H9 (cell line): ENCODE measurements around the gene XXYLT1. TPM values are rescaled to one million over a fixed set of nuclear protein-coding genes. Genes with fewer than 3 reads are reported as not detected.

Experiments
- DNase-seq: peaks from one replicate; pipeline ENCODE4 v3.0.0-alpha.2; 2017
- H2AFZ ChIP-seq: one replicate; pipeline ENCODE4 v1.6.1; 2013; ENCODE audit warnings: mild to moderate bottlenecking, low read length, control low read depth, moderate library complexity
- H2AK5ac ChIP-seq: 2 replicates; pipeline ENCODE4 v1.6.1; 2013; ENCODE audit warnings: low read length, control low read depth, mixed read lengths; ENCODE audit not compliant: insufficient read length
- H2BK120ac ChIP-seq: one replicate; pipeline ENCODE4 v1.6.1; 2013; ENCODE audit warnings: low read depth, mild to moderate bottlenecking, low read length, control low read depth, inconsistent platforms; ENCODE audit not compliant: poor library complexity, severe bottlenecking
- H2BK12ac ChIP-seq: 2 replicates; pipeline ENCODE4 v1.6.1; 2013; ENCODE audit warnings: low read length, control low read depth, mixed read lengths, low read depth; ENCODE audit not compliant: insufficient read length
- H2BK15ac ChIP-seq: 2 replicates; pipeline ENCODE4 v1.6.1; 2013; ENCODE audit warnings: low read depth, low read length, control low read depth
- H2BK20ac ChIP-seq: one replicate; pipeline ENCODE4 v1.6.1; 2013; ENCODE audit warnings: low read depth, mild to moderate bottlenecking, low read length, control low read depth, inconsistent platforms; ENCODE audit not compliant: poor library complexity, severe bottlenecking
- H2BK5ac ChIP-seq: 2 replicates; pipeline ENCODE4 v1.6.1; 2013; ENCODE audit warnings: low read length, control low read depth, mixed read lengths; ENCODE audit not compliant: insufficient read length
- H3K14ac ChIP-seq: 2 replicates; pipeline ENCODE4 v1.6.1; 2013; ENCODE audit warnings: low read length, control low read depth; ENCODE audit not compliant: insufficient read depth
- H3K18ac ChIP-seq: 2 replicates; pipeline ENCODE4 v1.6.1; 2013; ENCODE audit warnings: low read depth, mild to moderate bottlenecking, mixed read lengths, low read length, control low read depth; ENCODE audit not compliant: insufficient read length
- H3K23ac ChIP-seq: 2 replicates; pipeline ENCODE4 v1.6.1; 2013; ENCODE audit warnings: low read length, control low read depth, mixed read lengths, low read depth; ENCODE audit not compliant: insufficient read length
- H3K23me2 ChIP-seq: 2 replicates; pipeline ENCODE4 v1.6.1; 2013; ENCODE audit warnings: low read depth, mild to moderate bottlenecking, mixed read lengths, low read length, control low read depth; ENCODE audit not compliant: insufficient read length, poor library complexity, severe bottlenecking
- H3K27ac ChIP-seq: 2 replicates; pipeline ENCODE4 v1.5.1; 2013; ENCODE audit warnings: low read length, control low read depth, mixed read lengths, low read depth; ENCODE audit not compliant: insufficient read length
- H3K27me3 ChIP-seq: 2 replicates; pipeline ENCODE4 v1.6.1; 2013; ENCODE audit warnings: low read length, control low read depth, inconsistent platforms; ENCODE audit not compliant: insufficient read depth
- H3K4ac ChIP-seq: 2 replicates; pipeline ENCODE4 v1.6.1; 2013; ENCODE audit warnings: low read depth, mild to moderate bottlenecking, control low read depth, inconsistent platforms, low read length, moderate library complexity
- H3K4me1 ChIP-seq: 2 replicates; pipeline ENCODE4 v1.6.1; 2013; ENCODE audit warnings: low read length, control low read depth, inconsistent platforms; ENCODE audit not compliant: insufficient read depth
- H3K4me2 ChIP-seq: 2 replicates; pipeline ENCODE4 v1.6.1; 2013; ENCODE audit warnings: low read length, control low read depth, mixed read lengths; ENCODE audit not compliant: insufficient read length, insufficient read depth
- H3K56ac ChIP-seq: 2 replicates; pipeline ENCODE4 v1.6.1; 2013; ENCODE audit warnings: low read depth, mild to moderate bottlenecking, mixed read lengths, low read length, control low read depth; ENCODE audit not compliant: insufficient read length
- H3K79me1 ChIP-seq: 2 replicates; pipeline ENCODE4 v1.6.1; 2013; ENCODE audit warnings: low read depth, mild to moderate bottlenecking, moderate library complexity, low read length, control low read depth, inconsistent platforms; ENCODE audit not compliant: insufficient read depth, poor library complexity, severe bottlenecking
- H3K79me2 ChIP-seq: 2 replicates; pipeline ENCODE4 v1.6.1; 2013; ENCODE audit warnings: low read length, control low read depth, inconsistent platforms; ENCODE audit not compliant: insufficient read depth
- H3K9ac ChIP-seq: 2 replicates; pipeline ENCODE4 v1.6.1; 2013; ENCODE audit warnings: low read length, control low read depth, mixed read lengths; ENCODE audit not compliant: insufficient read length; ENCODE audit errors: extremely low read depth
- H3K9me3 ChIP-seq: one replicate; pipeline ENCODE4 v1.6.1; 2013; ENCODE audit warnings: low read depth, low read length, inconsistent platforms; ENCODE audit not compliant: control insufficient read depth
- H3T11ph ChIP-seq: one replicate; pipeline ENCODE4 v1.6.1; 2013; ENCODE audit warnings: mild to moderate bottlenecking, low read length, control low read depth, inconsistent platforms
- H4K20me1 ChIP-seq: one replicate; pipeline ENCODE4 v1.6.1; 2013; ENCODE audit not compliant: control insufficient read depth, insufficient read length, insufficient read depth
- H4K5ac ChIP-seq: 2 replicates; pipeline ENCODE4 v1.6.1; 2013; ENCODE audit warnings: low read depth, mild to moderate bottlenecking, mixed read lengths, low read length, control low read depth; ENCODE audit not compliant: insufficient read length
- H4K8ac ChIP-seq: replicated peaks from 2 replicates; pipeline ENCODE4 v1.6.1; 2013; ENCODE audit warnings: low read length, control low read depth, mixed read lengths, low read depth; ENCODE audit not compliant: insufficient read length
- H4K91ac ChIP-seq: 2 replicates; pipeline ENCODE4 v1.6.1; 2013; ENCODE audit warnings: low read depth, mild to moderate bottlenecking, moderate library complexity, mixed read lengths, low read length, control low read depth; ENCODE audit not compliant: insufficient read length
- H3K27ac Mint-ChIP-seq, 3 experiments: 2 replicates in 2 of 3; 3 replicates in 1 of 3; pipeline ENCODE4 v1.8.0; 2020 to 2021; ENCODE audit warnings: mixed read lengths in 3 of 3, mild to moderate bottlenecking in 1 of 3, moderate library complexity in 1 of 3
- H3K27me3 Mint-ChIP-seq: 2 replicates; pipeline ENCODE4 v1.8.0; 2021; ENCODE audit warnings: low read depth, mild to moderate bottlenecking, moderate library complexity, mixed read lengths
- H3K36me3 Mint-ChIP-seq, 3 experiments: 2 replicates in 2 of 3; 3 replicates in 1 of 3; pipeline ENCODE4 v1.8.0; 2020 to 2021; ENCODE audit warnings: low read depth in 3 of 3, mixed read lengths in 3 of 3; ENCODE audit not compliant: insufficient read depth in 1 of 3
- H3K4me1 Mint-ChIP-seq, 2 experiments: 2 replicates each; pipeline ENCODE4 v1.8.0; 2020; ENCODE audit warnings: mixed read lengths in 2 of 2
- H3K4me3 Mint-ChIP-seq, 2 experiments: 2 replicates in 1 of 2; 3 replicates in 1 of 2; pipeline ENCODE4 v1.8.0; 2020 to 2021; ENCODE audit warnings: mild to moderate bottlenecking in 2 of 2, mixed read lengths in 2 of 2, moderate library complexity in 1 of 2
- H3K9me3 Mint-ChIP-seq, 2 experiments: 2 replicates in 1 of 2; 3 replicates in 1 of 2; pipeline ENCODE4 v1.8.0; 2020; ENCODE audit warnings: mild to moderate bottlenecking in 2 of 2, mixed read lengths in 2 of 2, moderate library complexity in 1 of 2
- CTCF ChIP-seq: fragments of 200-600 bp; sonication (generic); conservative IDR thresholded peaks from 3 replicates; pipeline ENCODE4 v1.8.0; 2021; ENCODE audit warnings: antibody characterized with exemption, mild to moderate bottlenecking
- WGBS: extraction: QIAGEN DNeasy Blood & Tissue Kit; methylation state at CpG from one replicate; pipeline ENCODE4 v1.1.7; 2013; ENCODE audit warnings: missing lambda C conversion rate, low lambda C conversion rate, mixed read lengths; ENCODE audit not compliant: insufficient read length; ENCODE audit errors: extremely low coverage; 5-methylcytosine and 5-hydroxymethylcytosine counted together
- total RNA-seq: library from RNA; stranded (reverse); gene quantifications from 2 replicates; pipeline ENCODE4 v1.2.1, GENCODE V29; 2021

XXYLT1 gene
- total RNA-seq, 1 experiment from 2014 or later = 22.7 TPM

GRCh38 chr3:195135917-195136316, 135.0 kb downstream of the XXYLT1 start:
- H4K5ac ChIP-seq = no peak overlapping the region
- H3K4ac ChIP-seq = no peak overlapping the region
- WGBS = no CpG with 5 or more reads among the region's 8 CpGs
- H3K9me3 ChIP-seq = no peaks in the 10 kb centered on the region
- no peak overlapping the region for H2BK12ac ChIP-seq
- no peaks in the 10 kb centered on the region for H3K27me3 ChIP-seq
- H3K56ac ChIP-seq = no peak overlapping the region
- no peak overlapping the region for H3K9ac ChIP-seq
- H4K91ac ChIP-seq = no peak overlapping the region
- no peak overlapping the region for H3K18ac ChIP-seq
- no peaks in the 10 kb centered on the region for H3K23me2 ChIP-seq
- no peak overlapping the region for H2BK20ac ChIP-seq
- H3K4me3 Mint-ChIP-seq = no peak overlapping the region
- no peaks in the 10 kb centered on the region for H3K27me3 Mint-ChIP-seq
- no peak for TF ChIP-seq CTCF
- H3K4me1 Mint-ChIP-seq = peaks cover 0 to 2% of the 10 kb centered on the region in 2 experiments; a peak in 2 of 4 replicates
- H3K79me2 ChIP-seq = no peaks in the 10 kb centered on the region; the same call in 1 of the 2 replicates
- H4K20me1 ChIP-seq = no peaks in the 10 kb centered on the region
- no peaks in the 10 kb centered on the region for H3K79me1 ChIP-seq
- H3K14ac ChIP-seq = no peak overlapping the region
- H3K27ac ChIP-seq = no peak overlapping the region
- no peak overlapping the region for H3K27ac Mint-ChIP-seq
- peaks cover 3 to 6% of the 10 kb centered on the region in 2 experiments; a peak in 4 of 5 replicates for H3K9me3 Mint-ChIP-seq
- H2BK15ac ChIP-seq = no peak overlapping the region
- H4K8ac ChIP-seq = no peak overlapping the region
- H3K23ac ChIP-seq = no peak overlapping the region
- H3T11ph ChIP-seq = no peak overlapping the region
- no peak overlapping the region for H2AK5ac ChIP-seq
- no peak for DNase-seq
- H3K4me1 ChIP-seq = no peaks in the 10 kb centered on the region
- peaks cover 7 to 8% (median 8%) of the 10 kb centered on the region in 3 experiments for H3K36me3 Mint-ChIP-seq
- no peak overlapping the region for H2BK120ac ChIP-seq
- no peak overlapping the region for H2AFZ ChIP-seq
- no peak overlapping the region for H3K4me2 ChIP-seq
- H2BK5ac ChIP-seq = no peak overlapping the region
